GM12878 (cell line): Measurements from ENCODE around the gene CCDC17. TPM values are rescaled to one million over a fixed set of nuclear protein-coding genes. Genes with fewer than 3 reads are reported as not detected.
A peak's percentile ranks its signal among the peaks of the same experiment; 100 is the strongest.

Experiments used
- ATAC-seq: fragments of 200-7000 bp; cut with Tn5 transposase; 3 replicates; pipeline ENCODE4 v1.9.1; 2020; ENCODE audit warnings: mild to moderate bottlenecking, moderate library complexity
- BruUV-seq: library from RNA; stranded (reverse); fragments of 400-500 nt; replicated peaks from 2 replicates; lab custom pipeline; 2021; lab: Mats Ljungman, UMichigan
- CTCF ChIA-PET: fragments of 300-600 bp; sonication (Branson Sonifier 250); formaldehyde crosslinking; extraction: SDS; loops from one replicate; lab custom pipeline; 2021; ENCODE audit warnings: inconsistent platforms; lab: Yijun Ruan, JAX
- POLR2A ChIA-PET: fragments of 350-600 bp; formaldehyde crosslinking; extraction: SDS; loops from one replicate; lab custom pipeline; 2021; ENCODE audit warnings: inconsistent platforms; lab: Charles Lee
- RAD21 ChIA-PET: fragments of 300-600 bp; sonication (Branson Sonifier 250); formaldehyde crosslinking; loops from one replicate; lab custom pipeline; 2023; ENCODE audit warnings: antibody characterized with exemption; ENCODE audit not compliant: unreplicated experiment; lab: Charles Lee
- SMC1A ChIA-PET: fragments of 300-600 bp; sonication (Branson Sonifier 250); formaldehyde crosslinking; loops from one replicate; lab custom pipeline; 2023; ENCODE audit not compliant: unreplicated experiment, uncharacterized antibody; lab: Charles Lee
- DNase-seq: peaks from one replicate; pipeline ENCODE4 v3.0.0-alpha.2; 2011; ENCODE audit warnings: low read depth, low spot score
- FAIRE-seq: peaks from 3 replicates; lab custom pipeline; 2011; peaks lifted over from hg19 to GRCh38; lab: Jason Lieb, UNC
- H2AFZ ChIP-seq: 2 replicates; pipeline ENCODE4 v1.6.0; 2011; ENCODE audit warnings: low read depth, low read length, control low read depth; ENCODE audit not compliant: control insufficient read depth
- H3K27ac ChIP-seq: 2 replicates; pipeline ENCODE4 v1.5.1; 2011; ENCODE audit warnings: control low read depth; ENCODE audit not compliant: control insufficient read depth, insufficient read depth
- H3K27me3 ChIP-seq, 2 experiments: replicated peaks in 1 of 2; 2 replicates each; pipeline versions ENCODE4 v1.6.0 to v1.6.1; 2011; ENCODE audit warnings: low read length in 1 of 2; ENCODE audit not compliant: control insufficient read depth in 2 of 2, insufficient read depth in 2 of 2
- H3K36me3 ChIP-seq, 2 experiments: 2 replicates each; pipeline ENCODE4 v1.5.1; 2011; ENCODE audit warnings: low read length in 1 of 2; ENCODE audit not compliant: control insufficient read depth in 2 of 2, insufficient read depth in 2 of 2
- H3K4me1 ChIP-seq: 2 replicates; pipeline ENCODE4 v1.6.1; 2011; ENCODE audit warnings: mild to moderate bottlenecking, low read length, moderate library complexity, mixed read lengths; ENCODE audit not compliant: control insufficient read depth, insufficient read depth
- H3K4me2 ChIP-seq: 2 replicates; pipeline ENCODE4 v1.6.0; 2011; ENCODE audit warnings: control low read depth; ENCODE audit not compliant: control insufficient read depth, insufficient read depth
- H3K4me3 ChIP-seq: fragments of 200-600 bp; sonication (generic); 2 replicates; pipeline ENCODE4 v1.5.1; 2016
- H3K79me2 ChIP-seq: 2 replicates; pipeline ENCODE4 v1.6.0; 2011; ENCODE audit warnings: low read length; ENCODE audit not compliant: control insufficient read depth, insufficient read depth
- H3K9ac ChIP-seq: 2 replicates; pipeline ENCODE4 v1.8.0; 2011; ENCODE audit warnings: low read length, control low read depth, mixed read lengths; ENCODE audit not compliant: control insufficient read depth, insufficient read depth
- H3K9me3 ChIP-seq: replicated peaks from 3 replicates; pipeline ENCODE4 v1.5.1; 2011; ENCODE audit warnings: mild to moderate bottlenecking, low read length; ENCODE audit not compliant: control insufficient read depth, insufficient read depth
- H4K20me1 ChIP-seq: 2 replicates; pipeline ENCODE4 v1.6.0; 2011; ENCODE audit not compliant: control insufficient read depth, insufficient read depth
- GATAD2B ChIP-seq: fragments of 450-650 bp; conservative IDR thresholded peaks from 2 replicates; pipeline ENCODE4 v1.6.1; 2017; ENCODE audit warnings: low read depth, mild to moderate bottlenecking, moderate library complexity
- MEF2A ChIP-seq: IDR thresholded peaks from 2 replicates; pipeline ENCODE4 v1.6.1; 2011; ENCODE audit warnings: low read depth, mild to moderate bottlenecking, low read length, moderate library complexity; ENCODE audit not compliant: insufficient read depth
- MEF2B ChIP-seq: fragments of 450-650 bp; IDR thresholded peaks from 2 replicates; pipeline ENCODE4 v1.6.1; 2018; ENCODE audit warnings: mild to moderate bottlenecking, moderate library complexity; ENCODE audit not compliant: partially characterized antibody, poor library complexity, severe bottlenecking
- POU2F2 ChIP-seq: IDR thresholded peaks from 3 replicates; pipeline ENCODE4 v1.6.1; 2011; ENCODE audit warnings: low read depth, mild to moderate bottlenecking, low read length, borderline replicate concordance
- RUNX3 ChIP-seq: IDR thresholded peaks from 2 replicates; pipeline ENCODE4 v1.6.1; 2012; ENCODE audit warnings: low read length, inconsistent platforms
- TCF7 ChIP-seq: IDR thresholded peaks from 2 replicates; pipeline ENCODE4 v1.6.1; 2014; ENCODE audit warnings: antibody characterized with exemption, borderline replicate concordance
- WGBS: methylation state at CpG from one replicate; pipeline ENCODE4 v1.1.6; 2016; ENCODE audit warnings: low lambda C conversion rate; ENCODE audit not compliant: insufficient replicate concordance, insufficient coverage; ENCODE audit errors: missing lambda C conversion rate; 5-methylcytosine and 5-hydroxymethylcytosine counted together
- in situ Hi-C: fragments of 300-500 bp; cut with MboI; formaldehyde crosslinking; loops from 9 replicates; pipeline ENCODE4 v1.14.3; 2018; ENCODE audit warnings: mixed read lengths
- intact Hi-C: fragments of 100-400 bp; cut with micrococcal nuclease; formaldehyde crosslinking; loops from one replicate; pipeline ENCODE4 v1.14.2; 2022; ENCODE audit not compliant: unreplicated experiment
- polyA plus RNA-seq, 11 experiments: library from polyadenylated mRNA; depleted of rRNA in 4 of 11; unstranded in 6 of 11; stranded (reverse) in 5 of 11; fragments of >200 nt; fragmentation: Nextera tagmentation in 4 of 11; fragmentation: Illumina TruSeq in 1 of 11; extraction: Ambion mirVana in 4 of 11; extraction: Trizol in 1 of 11; gene quantifications; 1 replicate in 1 of 11; 2 replicates in 10 of 11; pipeline versions ENCODE4 v1.2.1 to v1.2.3, GENCODE V29; 2011 to 2016; ENCODE audit warnings: inconsistent platforms in 2 of 11, missing spikeins in 2 of 11, low read depth in 1 of 11
- total RNA-seq, 4 experiments: library from RNA; depleted of rRNA in 3 of 4; stranded (reverse); fragments of >200 nt in 3 of 4; fragmentation: Illumina TruSeq in 1 of 4; extraction: Trizol in 1 of 4; gene quantifications; 2 replicates each; pipeline versions ENCODE4 v1.2.1 to v1.2.3, GENCODE V29; 2013 to 2021

CCDC17 gene
- total and polyA plus RNA-seq, 10 of the 15 experiments (the other 5 are each of a cell fraction or from before 2014, with no cell fraction given): 0.15 to 1.9 (median 0.69) TPM

GRCh38 chr1:45615885-45616284 is 8.0 kb downstream of the CCDC17 start:
- in situ Hi-C loops: no loop called here
- peaks cover 5% of the 10 kb centered on the region for H3K4me1 ChIP-seq
- FAIRE-seq (no peak), DNase-seq (no peak), ATAC-seq (peak; percentile 18)
- SMC1A ChIA-PET: no interaction called here
- no peak overlapping the region for H3K9ac ChIP-seq
- H3K27ac ChIP-seq: no peak overlapping the region
- no peak overlapping the region for H3K4me3 ChIP-seq
- RAD21 ChIA-PET: no interaction called here
- BruUV-seq: no TSS peak
- intact Hi-C loops: no loop called here
- no peak overlapping the region for H2AFZ ChIP-seq
- H3K27me3 ChIP-seq: no peaks in the 10 kb centered on the region
- H4K20me1 ChIP-seq: no peaks in the 10 kb centered on the region; the same call in none of the 2 replicates
- CTCF ChIA-PET: interaction anchor here (0.6 kb wide), 1 partner anchor 217 kb away, joined by 3 read pairs; no protein-coding TSS in a partner anchor
- TF ChIP-seq RUNX3: peak; percentile 48; the same call in 1 of the 2 replicates
- TF ChIP-seq POU2F2: 0 out of 3 replicates have a peak, but pooled peaks have one; percentile 15
- 0 out of 2 replicates have a peak, but pooled peaks have one; percentile 30 for TF ChIP-seq MEF2A
- peak; percentile 39 for TF ChIP-seq MEF2B
- TF ChIP-seq TCF7: no peak
- TF ChIP-seq GATAD2B: no peak
- H3K9me3 ChIP-seq: no peaks in the 10 kb centered on the region
- H3K36me3 ChIP-seq: peaks cover 14 to 52% of the 10 kb centered on the region in 2 experiments
- no peaks in the 10 kb centered on the region for H3K79me2 ChIP-seq
- WGBS: 0% methylated on average over 1 of the region's 1 CpG
- peak overlapping the region; percentile 19; the same call in 1 of the 2 replicates for H3K4me2 ChIP-seq
- POLR2A ChIA-PET: no interaction called here
